WTC11 (cell line): ENCODE results near the gene MYO15B.

Source experiments
- CTCF ChIP-seq: fragments of 200-600 bp; IDR thresholded peaks from 2 replicates; pipeline ENCODE4 v1.8.0; 2022; ENCODE audit warnings: antibody characterized with exemption
- FOXP4 ChIP-seq: sonication (generic); formaldehyde crosslinking; IDR thresholded peaks from 2 replicates; pipeline ENCODE4 v1.8.0; 2022; ENCODE audit warnings: mild to moderate bottlenecking, missing genetic modification reagents
- TEAD1 ChIP-seq: sonication (generic); formaldehyde crosslinking; IDR thresholded peaks from 2 replicates; pipeline ENCODE4 v1.8.0; 2022; ENCODE audit warnings: mild to moderate bottlenecking, missing genetic modification reagents

GRCh38 chr17:75619506-75620431 is 32.2 kb downstream of the MYO15B start:
- no peak for TF ChIP-seq TEAD1 (CRISPR knock-in tag)
- peak; percentile 54; the same call in 1 of the 2 replicates for TF ChIP-seq CTCF
- 0 out of 2 replicates have a peak, but pooled peaks have one; percentile 36 for TF ChIP-seq FOXP4 (CRISPR knock-in tag)
